Neuronal stem cell (in vitro differentiated cells): Measurements from ENCODE around the gene CDK10.

ENCODE experiments used
- DNase-seq: peaks from one replicate; pipeline ENCODE4 v3.0.0-alpha.2; 2013; ENCODE audit warnings: low spot score
- H2AFZ ChIP-seq: one replicate; pipeline ENCODE4 v1.6.1; 2013; ENCODE audit warnings: mild to moderate bottlenecking, low read length, inconsistent platforms
- H2AK5ac ChIP-seq: 2 replicates; pipeline ENCODE4 v1.6.1; 2013; ENCODE audit warnings: low read depth, mild to moderate bottlenecking, inconsistent platforms, low read length, moderate library complexity, mixed read lengths
- H2BK120ac ChIP-seq: 2 replicates; pipeline ENCODE4 v1.6.1; 2013; ENCODE audit warnings: low read depth, mild to moderate bottlenecking, inconsistent platforms, low read length, moderate library complexity, mixed read lengths
- H2BK12ac ChIP-seq: one replicate; pipeline ENCODE4 v1.6.1; 2013; ENCODE audit warnings: low read length, inconsistent platforms
- H2BK15ac ChIP-seq: 2 replicates; pipeline ENCODE4 v1.6.1; 2013; ENCODE audit warnings: mild to moderate bottlenecking, low read length, inconsistent platforms, mixed read lengths
- H2BK5ac ChIP-seq: one replicate; pipeline ENCODE4 v1.6.1; 2013; ENCODE audit warnings: inconsistent platforms, mild to moderate bottlenecking, low read length, moderate library complexity
- H3K14ac ChIP-seq: one replicate; pipeline ENCODE4 v1.6.1; 2013; ENCODE audit warnings: low read length, inconsistent platforms
- H3K18ac ChIP-seq: 2 replicates; pipeline ENCODE4 v1.6.1; 2013; ENCODE audit warnings: low read length, inconsistent platforms
- H3K23ac ChIP-seq: 2 replicates; pipeline ENCODE4 v1.6.1; 2013; ENCODE audit warnings: low read depth, mild to moderate bottlenecking, mixed read lengths, low read length, inconsistent platforms; ENCODE audit not compliant: poor library complexity
- H3K27ac ChIP-seq: replicated peaks from 3 replicates; pipeline ENCODE4 v1.5.1; 2013; ENCODE audit warnings: low read length, inconsistent platforms
- H3K27me3 ChIP-seq, 3 experiments: 2 replicates each; pipeline ENCODE4 v1.6.1; 2013; ENCODE audit warnings: low read length in 3 of 3, mild to moderate bottlenecking in 2 of 3, inconsistent platforms in 1 of 3, low read depth in 1 of 3, mixed read lengths in 1 of 3, moderate library complexity in 1 of 3; ENCODE audit not compliant: control insufficient read depth in 3 of 3, insufficient read depth in 3 of 3
- H3K36me3 ChIP-seq, 2 donors: replicated peaks in 1 of 2; 2 replicates each; pipeline ENCODE4 v1.6.1; 2013; ENCODE audit warnings: low read length in 2 of 2; ENCODE audit not compliant: control insufficient read depth in 2 of 2, insufficient read depth in 2 of 2
- H3K4ac ChIP-seq: 2 replicates; pipeline ENCODE4 v1.6.1; 2013; ENCODE audit warnings: inconsistent platforms, mild to moderate bottlenecking, low read length, moderate library complexity
- H3K4me1 ChIP-seq, 2 donors: 1 replicate in 1 of 2; 2 replicates in 1 of 2; pipeline ENCODE4 v1.6.1; 2013; ENCODE audit warnings: low read length in 2 of 2, low read depth in 1 of 2; ENCODE audit not compliant: control insufficient read depth in 2 of 2, insufficient read depth in 1 of 2
- H3K4me2 ChIP-seq: one replicate; pipeline ENCODE4 v1.6.1; 2013; ENCODE audit warnings: mild to moderate bottlenecking, low read length, inconsistent platforms; ENCODE audit not compliant: insufficient read depth, poor library complexity, severe bottlenecking
- H3K4me3 ChIP-seq, 2 donors: 2 replicates each; pipeline ENCODE4 v1.5.1; 2013; ENCODE audit warnings: low read length in 2 of 2, mild to moderate bottlenecking in 2 of 2, inconsistent platforms in 1 of 2, moderate library complexity in 1 of 2
- H3K79me1 ChIP-seq: one replicate; pipeline ENCODE4 v1.6.1; 2013; ENCODE audit warnings: low read depth, mild to moderate bottlenecking, inconsistent platforms, low read length, moderate library complexity
- H3K9ac ChIP-seq: one replicate; pipeline ENCODE4 v1.6.1; 2013; ENCODE audit warnings: mild to moderate bottlenecking, low read depth, low read length, inconsistent platforms; ENCODE audit not compliant: poor library complexity
- H3K9me3 ChIP-seq, 2 donors: replicated peaks in 1 of 2; 2 replicates each; pipeline versions ENCODE3 to v1.6.1; 2013; ENCODE audit warnings: low read length in 2 of 2, mild to moderate bottlenecking in 2 of 2, inconsistent platforms in 1 of 2, low read depth in 1 of 2, mixed read lengths in 1 of 2, moderate library complexity in 1 of 2; ENCODE audit not compliant: control insufficient read depth in 2 of 2, insufficient read depth in 1 of 2
- H4K8ac ChIP-seq: one replicate; pipeline ENCODE4 v1.6.1; 2013; ENCODE audit warnings: low read depth, mild to moderate bottlenecking, inconsistent platforms, low read length, moderate library complexity
- H4K91ac ChIP-seq: one replicate; pipeline ENCODE4 v1.6.1; 2013; ENCODE audit warnings: low read length, low read depth, mild to moderate bottlenecking, inconsistent platforms; ENCODE audit not compliant: poor library complexity
- WGBS, 2 donors: extraction: QIAGEN DNeasy Blood & Tissue Kit; methylation state at CpG; one replicate each; pipeline ENCODE4 v1.1.7; 2013; ENCODE audit warnings: missing lambda C conversion rate in 2 of 2, mixed read lengths in 1 of 2; ENCODE audit not compliant: insufficient read length in 2 of 2, insufficient replicate concordance in 1 of 2; ENCODE audit errors: extremely low coverage in 2 of 2; 5-methylcytosine and 5-hydroxymethylcytosine counted together

The CDK10 gene

DNA sequence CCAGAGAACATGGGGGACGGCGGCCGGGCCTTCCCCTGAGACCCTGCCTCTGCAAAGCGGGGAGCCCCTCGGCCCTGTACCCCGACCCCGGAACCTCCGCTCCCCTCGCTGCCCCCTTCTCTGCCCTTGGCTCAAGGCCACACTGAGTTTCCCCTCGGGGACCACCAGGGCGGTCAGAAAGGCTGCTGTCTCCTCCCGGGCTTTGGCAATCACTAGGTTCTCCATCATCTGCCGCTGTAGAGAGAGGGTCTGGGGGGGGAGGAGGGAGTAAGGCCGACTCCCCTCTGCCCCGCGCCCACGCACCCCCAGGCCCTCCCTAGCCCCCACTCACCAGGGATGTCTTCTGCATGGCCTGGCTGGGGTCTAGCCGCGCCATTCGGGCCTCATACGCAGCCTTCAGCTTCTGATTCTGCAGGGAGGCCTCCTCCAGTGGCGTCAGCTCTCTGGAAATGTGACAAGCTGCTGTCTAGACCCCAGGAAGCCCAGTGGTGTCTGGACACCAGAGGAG, 25.8 kb downstream of the CDK10 start:
- no peak overlapping the region for H3K4ac ChIP-seq
- peak overlapping the region; percentile 2 for H2BK5ac ChIP-seq
- H4K8ac ChIP-seq, result no peak overlapping the region
- H3K9ac ChIP-seq, result peak overlapping the region; percentile 88
- H2BK12ac ChIP-seq, result no peak overlapping the region
- H4K91ac ChIP-seq, result no peak overlapping the region
- H2AK5ac ChIP-seq, result peak overlapping the region; percentile 92
- no peak overlapping the region for H2BK120ac ChIP-seq
- peaks cover 0 to 2% of the 10 kb centered on the region in 2 donors for H3K9me3 ChIP-seq
- no peak for DNase-seq
- H2BK15ac ChIP-seq, result peak overlapping the region; percentile 81
- H3K23ac ChIP-seq, result peak overlapping the region; percentile 85
- no CpG with 5 or more reads among the region's 22 CpGs for WGBS, 2 donors
- peak overlapping the region; percentile 91 for H3K4me2 ChIP-seq
- peak overlapping the region; percentile 90 for H3K14ac ChIP-seq
- no peak overlapping the region for H2AFZ ChIP-seq
- peak overlapping the region; percentile 96 for H3K18ac ChIP-seq
- peak overlapping the region in 1 of 2 donors; percentile 83 for H3K4me3 ChIP-seq
- H3K79me1 ChIP-seq, result no peaks in the 10 kb centered on the region
- peaks cover 0 to 4% of the 10 kb centered on the region in 2 donors for H3K36me3 ChIP-seq
- no peaks in the 10 kb centered on the region for H3K27me3 ChIP-seq
- H3K27ac ChIP-seq, result no peak overlapping the region
- peaks cover 0 to 11% of the 10 kb centered on the region in 2 donors for H3K4me1 ChIP-seq

DNA sequence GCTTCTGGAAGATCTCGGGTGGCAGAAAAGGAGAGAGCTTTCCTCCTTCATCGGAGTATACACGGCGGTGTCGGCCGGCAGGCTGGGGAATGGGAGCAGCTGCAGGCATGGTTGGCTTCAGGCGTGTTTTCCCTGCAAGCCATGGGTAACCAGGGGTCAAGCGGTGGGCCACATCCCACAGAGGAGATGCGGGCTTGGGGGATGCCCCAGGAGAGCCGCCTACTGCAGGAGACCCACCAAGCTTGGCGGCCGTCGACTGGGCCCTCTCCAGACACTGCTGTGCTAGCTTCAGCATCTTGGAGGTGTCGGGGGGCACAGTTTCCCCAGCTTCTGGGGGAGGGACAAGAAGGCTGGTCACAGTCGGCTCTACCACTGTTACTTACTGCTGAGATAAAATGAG, 30.0 kb downstream of the CDK10 start:
- H2BK5ac ChIP-seq, result no peak overlapping the region
- H4K8ac ChIP-seq, result no peak overlapping the region
- no peak overlapping the region for H2BK15ac ChIP-seq
- no peak overlapping the region for H3K4me3 ChIP-seq
- peaks cover 6% of the 10 kb centered on the region in 2 donors for H3K4me1 ChIP-seq
- no peak overlapping the region for H3K4me2 ChIP-seq
- H2BK12ac ChIP-seq, result no peak overlapping the region
- H3K79me1 ChIP-seq, result no peaks in the 10 kb centered on the region
- no peak overlapping the region for H3K23ac ChIP-seq
- H2AFZ ChIP-seq, result no peak overlapping the region
- WGBS, 2 donors, result no CpG with 5 or more reads among the region's 15 CpGs
- no peak overlapping the region for H2BK120ac ChIP-seq
- H3K9ac ChIP-seq, result no peak overlapping the region
- no peak overlapping the region for H3K18ac ChIP-seq
- H3K27ac ChIP-seq, result no peak overlapping the region
- peaks cover 0 to 2% of the 10 kb centered on the region in 2 donors for H3K9me3 ChIP-seq
- DNase-seq, result no peak
- H3K14ac ChIP-seq, result peak overlapping the region; percentile 75
- H3K36me3 ChIP-seq, result peaks cover 0 to 4% of the 10 kb centered on the region in 2 donors
- no peak overlapping the region for H2AK5ac ChIP-seq
- H3K27me3 ChIP-seq, result peaks cover 0 to 4% (median 0%) of the 10 kb centered on the region in 3 experiments
- no peak overlapping the region for H3K4ac ChIP-seq
- no peak overlapping the region for H4K91ac ChIP-seq

DNA sequence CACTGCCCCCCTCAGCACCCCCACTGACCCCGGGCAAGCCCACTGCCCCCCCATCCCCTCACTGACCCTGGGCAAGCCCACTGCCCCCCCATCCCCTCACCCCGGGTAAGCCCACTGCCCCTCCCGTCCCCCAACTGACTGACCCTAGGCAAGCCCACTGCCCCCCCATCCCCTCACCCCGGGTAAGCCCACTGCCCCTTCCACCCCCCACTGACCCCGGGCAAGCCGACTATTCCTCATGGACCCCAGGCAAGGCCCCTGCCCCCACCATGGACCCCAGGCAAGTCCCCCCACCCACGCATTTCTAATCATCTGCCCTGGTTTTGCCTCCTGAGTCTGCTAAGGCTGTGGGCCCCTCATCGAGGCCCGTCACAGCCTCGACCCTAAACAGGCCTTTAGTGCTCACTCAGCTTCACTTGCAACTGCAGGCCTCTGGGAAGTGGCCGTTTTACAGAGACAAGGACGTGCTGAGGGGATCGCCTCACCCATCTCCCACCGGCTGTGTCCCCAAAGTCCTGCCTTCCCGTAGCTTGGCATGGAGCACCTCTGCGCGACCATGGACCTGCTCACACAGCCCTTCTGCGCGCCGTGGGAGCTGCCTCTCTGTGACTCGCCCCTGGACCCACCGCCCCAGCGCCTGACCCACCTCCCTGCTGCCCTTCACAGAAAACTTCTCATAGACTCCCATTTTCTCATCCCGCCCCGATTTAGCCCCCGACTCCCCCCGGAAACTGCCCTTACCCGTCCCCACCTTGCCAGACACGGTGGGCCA, 30.6 kb downstream of the CDK10 start:
- Histone ChIP-seq H3K9ac (no peak overlapping the region), H2AK5ac (no peak overlapping the region), H2BK5ac (no peak overlapping the region), H3K27ac (no peak overlapping the region), H3K36me3 (peaks cover 0 to 4% of the 10 kb centered on the region in 2 donors), H4K8ac (peak overlapping the region; percentile 48), H2BK15ac (no peak overlapping the region), H3K79me1 (no peaks in the 10 kb centered on the region), H3K4me2 (no peak overlapping the region), H3K27me3 (peaks cover 0 to 6% (median 0%) of the 10 kb centered on the region in 3 experiments), H3K23ac (peak overlapping the region; percentile 73), H3K4me3 (no peak overlapping the region), H4K91ac (no peak overlapping the region), H3K4me1 (peaks cover 6 to 8% of the 10 kb centered on the region in 2 donors), H3K14ac (no peak overlapping the region), H2AFZ (no peak overlapping the region), H3K18ac (no peak overlapping the region), H2BK120ac (no peak overlapping the region), H3K4ac (no peak overlapping the region), H3K9me3 (peaks cover 0 to 2% of the 10 kb centered on the region in 2 donors), H2BK12ac (no peak overlapping the region)
- DNase-seq, result no peak
- no CpG with 5 or more reads among the region's 29 CpGs for WGBS, 2 donors

DNA sequence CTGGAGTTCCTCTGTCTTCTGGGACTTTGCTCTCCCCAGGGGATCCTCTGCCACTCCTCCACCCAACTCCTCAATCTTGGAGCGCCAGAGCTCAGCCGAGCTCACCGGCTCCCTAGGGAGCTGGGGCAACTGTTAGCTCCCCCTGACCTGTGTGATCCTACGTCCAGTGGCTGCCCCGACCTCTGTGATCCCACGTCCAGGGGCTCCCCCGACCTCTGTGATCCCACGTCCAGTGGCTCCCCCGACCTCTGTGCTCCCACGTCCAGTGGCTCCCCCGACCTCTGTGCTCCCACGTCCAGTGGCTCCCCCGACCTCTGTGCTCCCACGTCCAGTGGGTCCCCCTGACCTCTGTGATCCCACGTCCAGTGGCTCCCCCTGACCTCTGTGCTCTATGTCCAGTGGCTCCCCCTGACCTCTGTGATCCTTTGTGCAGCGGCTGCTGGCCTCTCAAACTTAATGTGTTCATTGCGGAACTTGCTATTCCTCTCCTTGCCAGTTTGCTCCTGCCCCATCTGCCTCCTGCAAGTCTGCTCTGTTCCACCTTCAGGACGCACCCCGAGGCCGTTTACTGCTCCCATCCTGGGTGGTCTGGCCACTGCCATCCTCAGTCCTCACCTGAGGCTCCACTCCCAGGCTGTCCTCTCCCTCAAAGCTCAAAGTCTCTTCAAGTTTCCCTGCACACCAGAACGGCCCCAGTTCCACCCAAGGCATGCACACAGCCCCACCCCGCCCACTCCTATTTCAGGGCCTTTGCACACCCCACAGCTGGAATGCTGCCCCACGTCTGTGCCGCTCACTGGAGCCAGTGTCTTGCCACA, 31.4 kb downstream of the CDK10 start:
- Histone ChIP-seq H3K14ac (no peak overlapping the region), H2BK5ac (no peak overlapping the region), H4K8ac (peak overlapping the region; percentile 82), H2BK120ac (no peak overlapping the region), H2AFZ (no peak overlapping the region), H3K36me3 (peaks cover 4 to 6% of the 10 kb centered on the region in 2 donors), H2BK15ac (no peak overlapping the region), H3K4me3 (no peak overlapping the region), H3K27me3 (peaks cover 0 to 14% (median 5%) of the 10 kb centered on the region in 3 experiments), H3K4me2 (no peak overlapping the region), H3K18ac (no peak overlapping the region), H3K9me3 (peaks cover 0 to 2% of the 10 kb centered on the region in 2 donors), H2AK5ac (no peak overlapping the region), H4K91ac (no peak overlapping the region), H3K4ac (no peak overlapping the region), H3K9ac (no peak overlapping the region), H3K23ac (peak overlapping the region; percentile 73), H3K4me1 (peaks cover 9 to 13% of the 10 kb centered on the region in 2 donors), H2BK12ac (no peak overlapping the region), H3K27ac (no peak overlapping the region), H3K79me1 (no peaks in the 10 kb centered on the region)
- WGBS, 2 donors, result no CpG with 5 or more reads among the region's 24 CpGs
- no peak for DNase-seq
